Caco-2 (cell line): ENCODE measurements around the gene GLP2R. TPM values are rescaled to one million over a fixed set of nuclear protein-coding genes. Genes with fewer than 3 reads are reported as not detected.

ENCODE experiments used
- BruUV-seq: library from RNA; stranded (reverse); fragments of 400-500 nt; replicated peaks from 2 replicates; lab custom pipeline; 2021; lab: Mats Ljungman, UMichigan
- CTCF ChIA-PET: fragments of 300-600 bp; sonication (Branson Sonifier 250); formaldehyde crosslinking; loops from one replicate; lab custom pipeline; 2022; ENCODE audit warnings: antibody characterized with exemption; lab: Charles Lee
- POLR2A ChIA-PET: fragments of 300-600 bp; sonication (Branson Sonifier 250); formaldehyde crosslinking; loops from one replicate; lab custom pipeline; 2022; ENCODE audit warnings: antibody characterized with exemption; lab: Charles Lee
- DNase-seq, 2 experiments: peaks; one replicate each; pipeline versions ENCODE4 v3.0.0 to v3.0.0-alpha.2; 2020 to 2022
- H3K27me3 ChIP-seq: replicated peaks from 2 replicates; pipeline ENCODE4 v1.6.0; 2011; ENCODE audit warnings: low read length; ENCODE audit not compliant: control insufficient read depth, insufficient read depth
- H3K36me3 ChIP-seq: 2 replicates; pipeline ENCODE4 v1.5.1; 2011; ENCODE audit warnings: low read length; ENCODE audit not compliant: control insufficient read depth, insufficient read depth
- H3K4me1 ChIP-seq: fragments of 250-450 bp; sonication (Bioruptor Pico); 2 replicates; pipeline ENCODE4 v1.5.1; 2020; ENCODE audit warnings: mild to moderate bottlenecking
- H3K4me3 ChIP-seq: 2 replicates; pipeline ENCODE4 v1.5.1; 2011; ENCODE audit warnings: low read depth, mild to moderate bottlenecking, control low read depth, low read length
- H3K9me3 ChIP-seq: fragments of 250-450 bp; sonication (Bioruptor Pico); 2 replicates; pipeline ENCODE4 v1.5.1; 2020; ENCODE audit warnings: mild to moderate bottlenecking, moderate library complexity
- H3K27ac Mint-ChIP-seq: one replicate; pipeline ENCODE4 v1.8.0; 2022; ENCODE audit warnings: mixed read lengths; ENCODE audit not compliant: unreplicated experiment
- H3K27me3 Mint-ChIP-seq: one replicate; pipeline ENCODE4 v1.8.0; 2022; ENCODE audit warnings: mixed read lengths; ENCODE audit not compliant: insufficient read depth, unreplicated experiment
- H3K36me3 Mint-ChIP-seq: one replicate; pipeline ENCODE4 v1.8.0; 2022; ENCODE audit warnings: mild to moderate bottlenecking, mixed read lengths; ENCODE audit not compliant: insufficient read depth, unreplicated experiment
- H3K4me1 Mint-ChIP-seq: one replicate; pipeline ENCODE4 v1.8.0; 2022; ENCODE audit warnings: low read depth, mixed read lengths; ENCODE audit not compliant: unreplicated experiment
- H3K4me3 Mint-ChIP-seq: one replicate; pipeline ENCODE4 v1.8.0; 2022; ENCODE audit warnings: mild to moderate bottlenecking, moderate library complexity, mixed read lengths; ENCODE audit not compliant: unreplicated experiment
- H3K9me3 Mint-ChIP-seq: one replicate; pipeline ENCODE4 v1.8.0; 2022; ENCODE audit warnings: mixed read lengths; ENCODE audit not compliant: unreplicated experiment
- CTCF ChIP-seq, 2 experiments: fragments of 200-600 bp in 1 of 2; IDR thresholded peaks; 1 replicate in 1 of 2; 2 replicates in 1 of 2; pipeline versions ENCODE4 v1.5.1 to v1.8.0; 2011 to 2022; ENCODE audit warnings: antibody characterized with exemption in 1 of 2, control low read depth in 1 of 2, inconsistent platforms in 1 of 2, low read depth in 1 of 2, low read length in 1 of 2, mild to moderate bottlenecking in 1 of 2, moderate library complexity in 1 of 2; ENCODE audit not compliant: insufficient read depth in 1 of 2, severe bottlenecking in 1 of 2, unreplicated experiment in 1 of 2
- intact Hi-C: fragments of 100-400 bp; cut with micrococcal nuclease; formaldehyde crosslinking; loops from one replicate; pipeline ENCODE4 v1.10.0; 2022; ENCODE audit not compliant: unreplicated experiment
- total RNA-seq: library from RNA; stranded (reverse); gene quantifications from 2 replicates; pipeline ENCODE4 v1.2.3, GENCODE V29; 2022

The GLP2R gene
- total RNA-seq, 1 experiment from 2014 or later, result not detected

GRCh38 chr17:9899280-9900043 is 73.7 kb downstream of the GLP2R start:
- BruUV-seq, result no TSS peak
- ChIA-PET CTCF (no interaction called here), POLR2A (no interaction called here)

GRCh38 chr17:9900044-9900594 is 74.4 kb downstream of the GLP2R start:
- DNase-seq, result no peak
- Mint-ChIP-seq H3K9me3 (no peaks in the 10 kb centered on the region), H3K4me3 (no peak overlapping the region), H3K27me3 (peaks cover 8% of the 10 kb centered on the region), H3K27ac (no peak overlapping the region), H3K4me1 (no peaks in the 10 kb centered on the region), H3K36me3 (no peaks in the 10 kb centered on the region)
- Histone ChIP-seq H3K4me3 (no peak overlapping the region), H3K4me1 (no peaks in the 10 kb centered on the region), H3K27me3 (no peaks in the 10 kb centered on the region), H3K36me3 (no peaks in the 10 kb centered on the region), H3K9me3 (no peaks in the 10 kb centered on the region)
- no TSS peak for BruUV-seq
- ChIA-PET POLR2A (no interaction called here), CTCF (no interaction called here)
- TF ChIP-seq CTCF (IDR thresholded peaks at IDR 0.05; ENCODE audit: insufficient read depth in 1 of 2, low read depth in 1 of 2, low read length in 1 of 2, severe bottlenecking in 1 of 2, unreplicated experiment in 1 of 2), result no peak
- intact Hi-C loops, result no loop called here

More at GRCh38 chr17:9899280-9900043, 73.7 kb downstream of the GLP2R start:
- H3K4me3 Mint-ChIP-seq, result no peak overlapping the region
- no peak overlapping the region for H3K27ac Mint-ChIP-seq
- no peaks in the 10 kb centered on the region for H3K27me3 ChIP-seq
- DNase-seq, result no peak
- intact Hi-C loops, result no loop called here
- peaks cover 8% of the 10 kb centered on the region for H3K27me3 Mint-ChIP-seq
- H3K9me3 Mint-ChIP-seq, result no peaks in the 10 kb centered on the region
- H3K36me3 ChIP-seq, result no peaks in the 10 kb centered on the region
- H3K4me3 ChIP-seq, result no peak overlapping the region
- no peaks in the 10 kb centered on the region for H3K4me1 Mint-ChIP-seq
- no peak for TF ChIP-seq CTCF (IDR thresholded peaks at IDR 0.05; ENCODE audit: insufficient read depth in 1 of 2, low read depth in 1 of 2, low read length in 1 of 2, severe bottlenecking in 1 of 2, unreplicated experiment in 1 of 2)
- H3K4me1 ChIP-seq, result no peaks in the 10 kb centered on the region
- no peaks in the 10 kb centered on the region for H3K36me3 Mint-ChIP-seq
- H3K9me3 ChIP-seq, result no peaks in the 10 kb centered on the region

- CTCF ChIA-PET, result no interaction called here
- H3K36me3 Mint-ChIP-seq, result no peaks in the 10 kb centered on the region
- Histone ChIP-seq H3K27me3 (no peaks in the 10 kb centered on the region), H3K4me3 (no peak overlapping the region), H3K36me3 (no peaks in the 10 kb centered on the region), H3K4me1 (no peaks in the 10 kb centered on the region), H3K9me3 (no peaks in the 10 kb centered on the region)
- intact Hi-C loops, result no loop called here
- BruUV-seq, result no TSS peak
- no peak for DNase-seq
- H3K27ac Mint-ChIP-seq, result no peak overlapping the region
- POLR2A ChIA-PET, result no interaction called here
- H3K9me3 Mint-ChIP-seq, result no peaks in the 10 kb centered on the region
- no peaks in the 10 kb centered on the region for H3K4me1 Mint-ChIP-seq
- no peak overlapping the region for H3K4me3 Mint-ChIP-seq
- H3K27me3 Mint-ChIP-seq, result peaks cover 8% of the 10 kb centered on the region
- TF ChIP-seq CTCF (IDR thresholded peaks at IDR 0.05; ENCODE audit: insufficient read depth in 1 of 2, low read depth in 1 of 2, low read length in 1 of 2, severe bottlenecking in 1 of 2, unreplicated experiment in 1 of 2), result no peak
Observed at GRCh38 chr17:9900784-9901183, 75.1 kb downstream of the GLP2R start.
